ENCODE results near the gene EDAR. TPM values are rescaled to one million over a fixed set of nuclear protein-coding genes. Genes with fewer than 3 reads are reported as not detected.

The EDAR gene
- total and polyA plus RNA-seq, 9 of the 15 experiments (the other 6 are each of a cell fraction or from before 2014, with no cell fraction given): 0.01 TPM; not detected in 8

- H3K4me2 ChIP-seq (ENCODE audit: insufficient read depth, low read length): peak overlapping the region; percentile 71
- H3K9me1 ChIP-seq (ENCODE audit: control insufficient read depth, insufficient read depth, low read length): no peaks in the 10 kb centered on the region
- ATAC-seq (no peak), FAIRE-seq (no peak), DNase-seq (ENCODE audit: extremely low read depth in 1 of 4, low spot score in 3 of 4) (no peak)
- ChIA-PET CTCF (ENCODE audit: low intra/inter-chr PET ratio) (interaction anchor here (0.7 kb wide), 1 partner anchor 31 kb away, joined by 3 read pairs; no protein-coding TSS in a partner anchor), POLR2A (interaction anchor here (1.1 kb wide), 1 partner anchor 15 kb away, joined by 3 read pairs; no protein-coding TSS in a partner anchor)
- H4K20me1 ChIP-seq (replicated peaks; ENCODE audit: control insufficient read depth, insufficient read depth, low read length): no peaks in the 10 kb centered on the region
- H3K4me1 ChIP-seq (replicated peaks in 1 of 2; ENCODE audit: control insufficient read depth in 2 of 2, insufficient read depth in 2 of 2, low read length in 2 of 2): peaks cover 7 to 8% of the 10 kb centered on the region in 2 experiments; a peak in 4 of 5 replicates
- H3K27me3 ChIP-seq (ENCODE audit: control insufficient read depth in 2 of 2, insufficient read depth in 2 of 2, low read length in 2 of 2): 0 out of 5 replicates have a peak, but pooled peaks cover 0 to 4% of the 10 kb centered on the region in 2 experiments
- TF ChIP-seq, protein P1, sequence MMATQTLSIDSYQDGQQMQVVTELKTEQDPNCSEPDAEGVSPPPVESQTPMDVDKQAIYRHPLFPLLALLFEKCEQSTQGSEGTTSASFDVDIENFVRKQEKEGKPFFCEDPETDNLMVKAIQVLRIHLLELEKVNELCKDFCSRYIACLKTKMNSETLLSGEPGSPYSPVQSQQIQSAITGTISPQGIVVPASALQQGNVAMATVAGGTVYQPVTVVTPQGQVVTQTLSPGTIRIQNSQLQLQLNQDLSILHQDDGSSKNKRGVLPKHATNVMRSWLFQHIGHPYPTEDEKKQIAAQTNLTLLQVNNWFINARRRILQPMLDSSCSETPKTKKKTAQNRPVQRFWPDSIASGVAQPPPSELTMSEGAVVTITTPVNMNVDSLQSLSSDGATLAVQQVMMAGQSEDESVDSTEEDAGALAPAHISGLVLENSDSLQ (IDR thresholded peaks at IDR 0.05): 0 out of 2 replicates have a peak, but pooled peaks have one; percentile 29
- TF ChIP-seq ETV1 (tag; conservative IDR thresholded peaks at IDR 0.05; ENCODE audit: low read depth) (0 out of 2 replicates have a peak, but pooled peaks have one; percentile 6), HEY1 (CRISPR knock-in tag; IDR thresholded peaks at IDR 0.05; ENCODE audit: borderline replicate concordance) (no peak), HNRNPUL1 (IDR thresholded peaks at IDR 0.05; ENCODE audit: low read length) (no peak)
- peak overlapping the region; percentile 71 for H2AFZ ChIP-seq (ENCODE audit: low read depth, low read length)
- peak overlapping the region; percentile 56; the same call in 2 of the 3 replicates for H3K27ac ChIP-seq (ENCODE audit: extremely low read depth, low read depth, low read length)
- in situ Hi-C loops (cut with MboI): no loop called here
- H3K9me3 ChIP-seq (replicated peaks; ENCODE audit: control insufficient read depth, insufficient read depth, low read depth, low read length): no peaks in the 10 kb centered on the region
- 0 out of 2 replicates have a peak overlapping the region, but pooled peaks have one; percentile 2 for H3K4me3 ChIP-seq
- intact Hi-C loops (cut with micrococcal nuclease): no loop called here
- TSS peak; percentile 62 for BruUV-seq (replicated peaks)
- H3K9ac ChIP-seq (ENCODE audit: insufficient read depth in 1 of 2, low read depth in 2 of 2, low read length in 2 of 2): peak overlapping the region in 1 of 2 experiments; percentile 45; a peak in 1 of 4 replicates
- H3K36me3 ChIP-seq (ENCODE audit: control insufficient read depth, insufficient read depth, low read length): no peaks in the 10 kb centered on the region
- WGBS (ENCODE audit: insufficient coverage, low coverage, missing lambda C conversion rate): 51% methylated on average over 7 of the region's 9 CpGs
- H3K79me2 ChIP-seq (ENCODE audit: control insufficient read depth, insufficient read depth, low read length): no peaks in the 10 kb centered on the region
Measured at GRCh38 chr2:109032229-109032820, 43.3 kb upstream of the EDAR start.

Data from K562 (cell line).